Pons (tissue), 1 donor: ENCODE results near the gene ANKRD53.
"Not testable (repeated sequence)": the region's sequence is repeated elsewhere in the genome, so short reads cannot be mapped to it uniquely, and the experiment has no call there.

ENCODE experiments used
- DNase-seq: peaks from one replicate; pipeline ENCODE4 v3.0.0-alpha.2; 2016; ENCODE audit warnings: low spot score

ANKRD53 gene

GRCh38 chr2:71011786-71012185 is 33.4 kb downstream of the ANKRD53 start:
- DNase-seq, result not testable (repeated sequence)

- DNase-seq, result no peak
Observed at GRCh38 chr2:71018625-71019024, 40.2 kb downstream of the ANKRD53 start.

DNA sequence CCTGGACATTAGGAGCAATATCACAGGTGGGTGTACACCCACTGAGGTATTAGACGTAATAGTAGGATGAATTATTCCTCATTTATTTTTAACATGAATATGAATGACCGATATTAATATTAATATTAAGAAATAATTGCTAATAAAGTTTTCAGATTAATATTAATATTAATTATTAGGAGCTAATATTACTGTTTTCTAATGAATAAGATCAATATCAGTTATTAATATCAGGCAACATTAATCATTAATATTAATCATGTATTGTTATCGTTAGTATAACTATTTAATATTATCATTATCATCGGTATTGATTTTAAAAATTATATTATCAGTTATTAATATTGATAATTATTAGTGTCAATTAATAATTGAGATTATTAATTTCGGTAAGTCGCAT is 41.6 kb downstream of the ANKRD53 start:
- DNase-seq, result not testable (repeated sequence)

- not testable (repeated sequence) for DNase-seq
Observed at GRCh38 chr2:71021394-71021793, 43.0 kb downstream of the ANKRD53 start.

GRCh38 chr2:71023553-71024243 is 45.3 kb downstream of the ANKRD53 start:
- DNase-seq, result not testable (repeated sequence)
